VCaP (cell line): ENCODE measurements around the gene RNF133.

ENCODE experiments used
- H3K27ac ChIP-seq: fragments of 450-650 bp; 2 replicates; pipeline ENCODE4 v1.5.1; 2017
- TF ChIP-seq, protein P1 (sequence below): fragments of 450-650 bp; conservative IDR thresholded peaks from 2 replicates; pipeline ENCODE4 v1.5.1; 2017; ENCODE audit warnings: mild to moderate bottlenecking, moderate library complexity

RNF133 gene

DNA sequence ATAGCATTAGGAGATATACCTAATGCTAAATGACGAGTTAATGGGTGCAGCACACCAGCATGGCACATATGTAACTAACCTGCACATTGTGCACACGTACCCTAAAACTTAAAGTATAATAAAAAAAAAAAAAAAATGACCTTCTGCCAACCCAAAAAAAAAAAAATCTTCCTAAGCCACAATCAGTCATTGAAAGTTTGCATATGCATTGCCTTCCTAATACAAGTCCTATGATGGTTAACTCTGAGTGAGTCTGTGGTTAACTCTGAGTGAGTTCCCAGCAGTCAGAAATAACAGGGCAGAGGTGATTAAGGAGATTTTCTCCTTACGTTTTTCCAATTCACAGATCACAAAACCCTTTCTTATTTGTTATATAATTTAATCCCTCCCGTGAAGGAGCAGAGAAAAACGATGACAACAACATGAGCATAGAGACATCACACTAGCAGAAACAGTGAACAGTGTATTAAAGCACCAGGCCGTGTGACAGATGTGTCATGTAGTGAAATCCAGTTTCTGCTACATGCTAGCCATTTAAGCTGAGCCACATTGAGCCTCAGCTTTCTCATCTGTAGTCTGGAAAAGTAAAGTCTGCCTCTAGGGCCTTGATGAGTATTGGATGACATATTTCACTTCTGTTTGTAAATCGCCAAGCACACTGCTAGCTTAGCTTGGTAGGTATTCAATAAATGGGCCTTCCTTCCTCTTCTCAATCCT, 11.2 kb upstream of the RNF133 start:
- H3K27ac ChIP-seq: no peak overlapping the region
- TF ChIP-seq, protein P1, sequence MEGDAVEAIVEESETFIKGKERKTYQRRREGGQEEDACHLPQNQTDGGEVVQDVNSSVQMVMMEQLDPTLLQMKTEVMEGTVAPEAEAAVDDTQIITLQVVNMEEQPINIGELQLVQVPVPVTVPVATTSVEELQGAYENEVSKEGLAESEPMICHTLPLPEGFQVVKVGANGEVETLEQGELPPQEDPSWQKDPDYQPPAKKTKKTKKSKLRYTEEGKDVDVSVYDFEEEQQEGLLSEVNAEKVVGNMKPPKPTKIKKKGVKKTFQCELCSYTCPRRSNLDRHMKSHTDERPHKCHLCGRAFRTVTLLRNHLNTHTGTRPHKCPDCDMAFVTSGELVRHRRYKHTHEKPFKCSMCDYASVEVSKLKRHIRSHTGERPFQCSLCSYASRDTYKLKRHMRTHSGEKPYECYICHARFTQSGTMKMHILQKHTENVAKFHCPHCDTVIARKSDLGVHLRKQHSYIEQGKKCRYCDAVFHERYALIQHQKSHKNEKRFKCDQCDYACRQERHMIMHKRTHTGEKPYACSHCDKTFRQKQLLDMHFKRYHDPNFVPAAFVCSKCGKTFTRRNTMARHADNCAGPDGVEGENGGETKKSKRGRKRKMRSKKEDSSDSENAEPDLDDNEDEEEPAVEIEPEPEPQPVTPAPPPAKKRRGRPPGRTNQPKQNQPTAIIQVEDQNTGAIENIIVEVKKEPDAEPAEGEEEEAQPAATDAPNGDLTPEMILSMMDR: no peak

DNA sequence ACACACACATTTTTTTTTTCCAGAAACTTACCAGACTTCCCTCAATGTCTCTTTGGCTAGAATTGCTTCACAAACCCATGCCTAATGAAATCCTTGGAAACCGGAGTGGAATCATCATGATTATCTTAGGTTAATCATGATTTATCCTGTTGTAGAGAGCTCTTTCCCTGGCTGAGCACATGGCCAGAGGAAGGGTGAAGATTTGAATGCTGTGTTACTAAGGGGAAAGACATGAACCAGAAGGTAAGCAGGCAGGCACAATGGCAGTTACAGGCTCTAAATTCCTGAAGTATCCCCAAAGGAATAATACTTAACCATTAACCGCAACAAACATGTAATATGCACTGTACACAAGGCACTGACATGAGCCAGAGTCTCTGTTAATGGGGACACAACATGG, 7.9 kb upstream of the RNF133 start:
- H3K27ac ChIP-seq: no peak overlapping the region

DNA sequence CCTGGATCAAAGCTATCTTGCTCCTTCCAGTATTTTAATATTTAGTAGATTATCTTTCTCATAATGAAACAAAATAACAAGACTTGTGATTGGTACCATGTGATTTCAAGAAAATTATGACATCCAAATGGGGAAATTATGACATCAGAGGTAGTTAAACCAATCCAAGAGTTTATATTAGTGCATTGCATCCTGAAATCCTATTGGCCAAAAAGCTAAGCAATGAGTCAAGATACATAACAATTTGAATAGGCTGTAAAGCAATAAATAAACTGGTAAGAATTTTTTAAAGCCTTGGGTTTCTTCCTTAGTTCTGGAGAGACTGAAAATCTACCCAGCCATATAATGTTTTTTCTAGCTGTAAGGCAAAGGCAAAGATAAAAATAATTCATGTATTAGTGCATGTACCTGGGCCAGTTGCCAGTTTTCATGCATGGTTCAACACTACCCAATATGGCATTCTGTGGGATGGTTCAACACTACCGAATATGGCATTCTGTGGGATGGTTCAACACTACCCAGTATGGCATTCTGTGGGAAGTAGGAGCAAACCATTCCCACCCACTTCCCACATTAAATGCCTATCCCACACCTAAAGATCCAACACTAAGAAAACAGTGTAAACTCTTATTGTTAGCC, 4.1 kb upstream of the RNF133 start, which contains the start of gene RNF148:
RNF148 (minus strand) TSS at position 51 of the 639 bp plus-strand sequence. CDS start 172 bp downstream, outside the sequence.
- no peak within 1 kb of the TSS for H3K27ac ChIP-seq
- TF ChIP-seq, protein P1: no peak

More for the DNA sequence above, 7.9 kb upstream of the RNF133 start:
- TF ChIP-seq, protein P1: no peak

DNA sequence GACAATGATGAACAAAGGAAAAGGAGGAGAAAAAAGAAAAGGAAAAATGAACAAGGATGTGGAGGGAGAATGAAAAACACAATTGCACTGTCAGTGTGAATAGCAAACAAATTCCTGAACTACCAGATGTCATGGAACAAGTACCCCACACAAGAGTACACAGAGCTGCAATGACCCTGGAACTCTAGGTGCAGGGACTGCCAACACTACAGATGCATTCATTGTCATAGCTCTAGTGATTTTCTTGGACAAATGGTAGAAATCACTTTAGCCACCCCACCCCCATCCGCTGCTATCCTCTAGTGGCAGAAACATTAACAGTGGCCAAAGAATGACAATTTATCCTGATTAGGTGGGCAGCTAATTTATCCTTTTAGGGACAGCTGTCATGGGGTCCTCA, 3.1 kb downstream of the RNF133 start:
- H3K27ac ChIP-seq: no peak overlapping the region

DNA sequence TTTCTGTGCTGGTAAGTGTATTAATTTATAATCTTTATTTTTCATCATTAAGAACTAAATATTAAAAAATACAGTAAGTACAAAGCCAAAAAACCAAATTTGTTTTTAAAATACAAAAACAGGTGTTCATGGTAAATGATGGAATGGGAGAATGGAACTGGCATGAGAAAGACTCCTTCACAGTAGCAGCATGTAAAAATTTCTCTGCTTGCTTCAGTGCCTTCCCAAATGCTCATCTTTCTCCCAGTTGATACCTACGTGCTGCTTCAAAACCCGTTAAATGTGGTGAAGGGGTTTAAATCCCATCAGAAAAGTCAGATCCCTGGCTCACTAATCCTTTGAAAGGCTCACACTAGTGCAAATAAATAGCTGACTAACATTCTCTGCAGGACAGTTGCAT, 4.2 kb downstream of the RNF133 start:
- TF ChIP-seq, protein P1: no peak
- no peak overlapping the region for H3K27ac ChIP-seq

More for the DNA sequence above, 3.1 kb downstream of the RNF133 start:
- TF ChIP-seq, protein P1: no peak

DNA sequence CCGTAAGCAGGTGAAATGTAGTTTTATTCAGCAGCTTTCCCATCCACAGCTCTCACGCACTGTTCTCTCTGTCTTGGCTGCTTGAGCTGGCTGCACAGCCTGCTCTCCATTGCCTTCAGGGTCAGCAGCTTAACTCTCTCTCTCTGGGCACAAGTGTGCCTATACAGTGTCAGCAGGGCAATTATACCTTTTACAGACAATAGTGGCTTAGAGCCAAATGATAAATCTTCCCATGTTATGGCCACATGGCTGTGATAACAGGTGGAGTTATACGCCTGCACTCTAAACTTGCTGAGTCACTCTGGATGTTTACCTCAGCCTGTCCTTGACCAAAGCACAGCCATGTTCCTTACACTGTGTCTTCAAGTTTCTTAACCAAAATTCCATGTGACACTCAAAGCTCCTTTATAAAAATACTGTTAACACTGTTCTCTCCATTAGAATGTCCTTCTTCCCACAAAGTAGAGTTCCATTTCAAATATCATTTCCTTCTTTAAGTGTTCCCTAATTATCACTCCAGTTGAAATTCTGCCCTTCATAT, 6.1 kb downstream of the RNF133 start:
- TF ChIP-seq, protein P1: no peak
- no peak overlapping the region for H3K27ac ChIP-seq

DNA sequence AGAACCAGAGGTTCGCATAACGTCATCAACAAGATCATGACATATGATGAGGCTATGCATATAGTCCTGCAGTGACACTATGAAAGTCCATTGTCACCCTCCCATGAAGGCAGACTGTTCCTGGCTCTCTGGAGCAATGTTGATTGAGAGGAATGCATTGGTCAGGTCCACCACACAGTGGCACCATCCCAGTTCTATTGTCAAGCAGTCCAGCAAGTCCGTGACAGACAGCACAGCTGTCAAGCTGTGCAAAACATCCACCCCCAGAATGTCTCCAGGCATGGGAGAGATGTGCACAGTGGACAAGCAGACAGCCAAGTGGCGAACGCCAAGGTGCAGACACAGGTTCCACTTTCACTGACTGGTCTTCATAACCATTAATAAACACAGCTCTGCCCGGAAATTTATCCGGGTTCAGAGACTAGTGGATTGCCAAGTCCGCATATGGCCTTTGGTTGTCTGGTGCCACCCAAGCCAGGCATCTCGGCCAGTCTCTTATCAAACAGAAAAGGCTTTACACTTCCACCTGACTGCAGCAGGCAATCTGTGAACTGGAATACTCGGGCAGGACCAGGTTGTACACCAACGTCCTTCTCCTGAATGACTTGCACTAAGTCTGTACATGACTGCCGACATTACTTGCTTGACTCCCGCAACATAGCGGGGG, 7.2 kb downstream of the RNF133 start:
- TF ChIP-seq, protein P1: no peak
- no peak overlapping the region for H3K27ac ChIP-seq
